Natural killer cell treated with Interleukin-12 subunit alpha and Interleukin-12 subunit beta and Interleukin-15 and Interleukin-18, amount 100 ng/mL, for 72 hours (primary cell): ENCODE measurements around the gene DSC3. TPM values are rescaled to one million over a fixed set of nuclear protein-coding genes. Genes with fewer than 3 reads are reported as not detected.

Experiments used
- ATAC-seq, 2 donors: fragments of 150-1000 bp; cut with Tn5 transposase in 1 of 2; sonication (Bioruptor Pico), chemical (Tn5 transposase) in 1 of 2; 2 replicates each; pipeline ENCODE4 v1.10.0; 2021
- DNase-seq: peaks from one replicate; pipeline ENCODE4 v3.0.0; 2022; ENCODE audit warnings: low spot score
- H3K27ac Mint-ChIP-seq, 2 donors: 1 replicate in 1 of 2; 2 replicates in 1 of 2; pipeline ENCODE4 v1.8.0; 2022; ENCODE audit warnings: mixed read lengths in 2 of 2, mild to moderate bottlenecking in 1 of 2, moderate library complexity in 1 of 2
- H3K27me3 Mint-ChIP-seq, 2 donors: 1 replicate in 1 of 2; 2 replicates in 1 of 2; pipeline ENCODE4 v1.8.0; 2022; ENCODE audit warnings: mixed read lengths in 2 of 2
- H3K36me3 Mint-ChIP-seq: one replicate; pipeline ENCODE4 v1.8.0; 2022; ENCODE audit warnings: mixed read lengths
- H3K4me1 Mint-ChIP-seq, 2 donors: 1 replicate in 1 of 2; 2 replicates in 1 of 2; pipeline ENCODE4 v1.8.0; 2022; ENCODE audit warnings: low read depth in 2 of 2, mixed read lengths in 2 of 2, mild to moderate bottlenecking in 1 of 2
- H3K4me3 Mint-ChIP-seq: one replicate; pipeline ENCODE4 v1.8.0; 2022; ENCODE audit warnings: mixed read lengths
- H3K9me3 Mint-ChIP-seq: 2 replicates; pipeline ENCODE4 v1.8.0; 2022; ENCODE audit warnings: mixed read lengths
- total RNA-seq, 2 donors: library from RNA; stranded (reverse); gene quantifications; one replicate each; pipeline ENCODE4 v1.2.3, GENCODE V29; 2022

DSC3 gene
- not detected for total RNA-seq

DNA sequence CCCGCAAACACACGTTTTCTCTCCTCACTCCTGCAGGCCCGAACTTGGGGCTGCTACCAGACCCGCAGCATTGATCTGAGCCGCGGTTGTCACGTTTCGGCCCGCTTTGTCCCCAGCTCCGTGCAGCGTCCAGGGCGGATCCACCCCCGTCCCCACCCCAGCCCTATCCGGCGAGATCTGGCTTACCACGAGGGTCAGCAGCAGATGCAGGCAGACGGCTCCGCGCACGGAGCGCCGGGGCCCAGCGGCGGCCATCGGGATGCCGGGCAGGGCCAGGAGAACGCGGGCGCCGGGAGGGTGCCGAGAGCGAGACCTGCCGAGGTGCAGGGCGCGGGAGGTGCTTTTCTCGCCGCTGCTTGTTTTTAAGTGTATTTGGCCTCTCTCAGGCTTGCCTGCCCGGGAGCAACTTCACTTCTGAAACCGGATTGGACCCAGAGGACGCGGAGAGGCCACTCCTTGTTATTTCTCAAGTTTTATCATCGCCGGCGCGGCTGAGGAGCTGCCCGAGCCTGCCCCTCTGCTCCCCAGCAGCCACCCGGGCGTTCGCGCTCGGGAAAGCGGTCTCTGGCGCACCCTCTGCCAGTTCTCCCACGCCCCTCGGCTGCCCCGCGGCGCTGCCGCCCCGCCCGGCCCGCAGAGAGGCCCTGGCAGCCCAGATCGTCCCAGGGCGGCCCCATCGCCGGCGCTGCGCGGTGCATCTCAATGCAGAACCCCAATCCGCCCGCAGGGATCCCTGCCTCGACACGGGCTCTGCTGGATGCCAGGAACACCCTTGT, at the start of gene DSC3:
Gene DSC3, minus strand, starts transcription at position 337 of the 776 bp plus-strand sequence. Its CDS starts 82 bp downstream, at position 255.
- H3K27me3 Mint-ChIP-seq = peaks cover 20 to 21% of the 10 kb centered on the region in 2 donors
- H3K27ac Mint-ChIP-seq = no peak within 1 kb of the TSS
- DNase-seq (no peak), ATAC-seq (no peak)
- no peaks in the 10 kb centered on the region for H3K4me1 Mint-ChIP-seq
- H3K36me3 Mint-ChIP-seq = peaks cover 7% of the 10 kb centered on the region
- no peak within 1 kb of the TSS for H3K4me3 Mint-ChIP-seq
- H3K9me3 Mint-ChIP-seq = peaks cover 13% of the 10 kb centered on the region

DNA sequence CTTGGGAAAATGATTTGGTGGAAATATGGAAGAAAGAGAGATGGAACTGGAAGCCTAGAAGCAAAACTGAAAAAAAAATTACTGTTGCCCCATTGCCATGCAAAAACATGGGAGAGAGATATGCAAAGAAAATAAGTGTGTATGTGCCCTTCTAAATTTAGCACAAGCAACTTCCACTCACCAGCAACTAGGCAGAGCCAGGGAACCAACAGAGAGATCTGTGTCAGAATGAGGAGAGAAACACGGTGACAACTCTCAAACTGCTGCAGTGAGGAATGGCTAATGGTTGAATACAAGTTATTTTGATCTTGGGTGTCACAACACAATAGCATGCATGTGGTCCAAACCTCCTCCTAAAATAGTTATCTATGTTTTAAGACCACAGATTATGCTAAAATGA, 48.8 kb upstream of the DSC3 start:
- H3K4me3 Mint-ChIP-seq = no peak overlapping the region
- no peak overlapping the region for H3K27ac Mint-ChIP-seq
- no peaks in the 10 kb centered on the region for H3K4me1 Mint-ChIP-seq
- no peaks in the 10 kb centered on the region for H3K27me3 Mint-ChIP-seq
- ATAC-seq (no peak), DNase-seq (no peak)
- H3K9me3 Mint-ChIP-seq = peaks cover 13% of the 10 kb centered on the region
- peaks cover 5% of the 10 kb centered on the region for H3K36me3 Mint-ChIP-seq

- H3K27ac Mint-ChIP-seq = no peak overlapping the region
These were observed 46.0 kb upstream of the DSC3 start for GRCh38 chr18:31088532-31088931.

DNA sequence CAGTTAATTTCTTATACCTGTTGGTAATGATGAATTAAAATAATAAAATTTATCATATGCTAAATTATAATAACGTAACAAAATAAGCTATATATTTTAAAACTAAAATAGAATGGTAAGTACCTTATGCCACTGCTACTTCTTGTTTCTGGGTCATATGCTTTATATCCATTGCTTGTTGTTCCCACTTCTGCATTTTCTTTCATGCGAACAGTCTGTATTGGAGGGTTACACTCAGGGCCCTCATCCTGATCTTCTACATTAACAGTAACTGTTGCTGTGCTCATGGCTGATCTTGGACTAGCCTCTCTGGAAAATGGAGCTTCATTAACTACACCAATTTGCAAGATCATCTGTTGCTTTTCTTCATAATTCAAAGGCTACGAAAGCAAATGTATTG, 37.4 kb upstream of the DSC3 start:
- peaks cover 9% of the 10 kb centered on the region for H3K9me3 Mint-ChIP-seq
- DNase-seq (no peak), ATAC-seq (no peak)
- H3K4me1 Mint-ChIP-seq = no peaks in the 10 kb centered on the region
- H3K27me3 Mint-ChIP-seq = no peaks in the 10 kb centered on the region
- H3K27ac Mint-ChIP-seq = no peak overlapping the region
- peaks cover 2% of the 10 kb centered on the region for H3K36me3 Mint-ChIP-seq
- H3K4me3 Mint-ChIP-seq = no peak overlapping the region

More at GRCh38 chr18:31088532-31088931, 46.0 kb upstream of the DSC3 start:
- Mint-ChIP-seq H3K9me3 (peaks cover 2% of the 10 kb centered on the region), H3K27me3 (no peaks in the 10 kb centered on the region), H3K4me3 (no peak overlapping the region), H3K4me1 (no peaks in the 10 kb centered on the region), H3K36me3 (no peaks in the 10 kb centered on the region)
- DNase-seq (no peak), ATAC-seq (no peak)

DNA sequence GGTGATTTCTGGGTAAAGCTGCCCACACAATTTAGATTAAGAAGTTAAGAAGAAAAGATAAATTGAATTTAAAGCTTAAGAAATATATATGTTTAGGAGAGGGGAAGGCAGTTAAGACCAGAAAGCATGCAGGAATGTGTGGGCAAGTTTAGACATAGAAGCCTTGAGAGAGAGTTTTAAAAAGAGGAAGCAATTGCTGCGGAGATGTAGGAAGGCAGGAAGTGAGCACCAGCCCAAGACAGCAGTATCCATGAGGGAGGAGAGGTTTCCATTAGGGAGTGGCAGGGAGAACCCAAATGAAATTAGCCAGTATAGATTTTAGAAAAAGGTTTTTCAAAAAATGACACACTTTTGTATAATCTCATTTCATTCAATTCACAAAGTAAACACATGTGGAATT, 35.3 kb upstream of the DSC3 start:
- H3K36me3 Mint-ChIP-seq = peaks cover 5% of the 10 kb centered on the region
- H3K27ac Mint-ChIP-seq = no peak overlapping the region
- peaks cover 9% of the 10 kb centered on the region for H3K9me3 Mint-ChIP-seq
- no peak for ATAC-seq
- no peak overlapping the region for H3K4me3 Mint-ChIP-seq
- no peak for DNase-seq
- no peaks in the 10 kb centered on the region for H3K4me1 Mint-ChIP-seq
- no peaks in the 10 kb centered on the region for H3K27me3 Mint-ChIP-seq

DNA sequence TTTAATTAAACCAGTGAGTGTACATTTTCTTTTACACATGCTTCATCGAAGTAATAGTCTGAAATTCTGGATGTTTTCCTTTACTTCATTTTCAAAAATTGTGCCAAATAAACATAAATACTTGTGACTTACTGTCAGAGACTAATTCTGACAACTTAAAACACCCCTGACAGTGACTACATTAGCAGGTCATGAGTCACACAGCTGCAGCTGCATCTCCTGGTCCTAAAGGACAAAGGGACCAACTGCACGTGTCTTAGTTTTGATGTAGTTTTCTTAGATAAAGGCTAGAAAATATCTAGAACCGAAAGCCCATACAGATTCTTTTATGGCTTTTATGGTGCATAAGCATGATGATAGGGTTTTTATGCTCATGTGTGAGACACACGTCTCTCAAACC, 29.6 kb upstream of the DSC3 start:
- Mint-ChIP-seq H3K4me1 (no peaks in the 10 kb centered on the region), H3K27ac (no peak overlapping the region), H3K27me3 (no peaks in the 10 kb centered on the region), H3K4me3 (no peak overlapping the region), H3K36me3 (peaks cover 5% of the 10 kb centered on the region), H3K9me3 (peaks cover 4% of the 10 kb centered on the region)
- DNase-seq (no peak), ATAC-seq (no peak)

DNA sequence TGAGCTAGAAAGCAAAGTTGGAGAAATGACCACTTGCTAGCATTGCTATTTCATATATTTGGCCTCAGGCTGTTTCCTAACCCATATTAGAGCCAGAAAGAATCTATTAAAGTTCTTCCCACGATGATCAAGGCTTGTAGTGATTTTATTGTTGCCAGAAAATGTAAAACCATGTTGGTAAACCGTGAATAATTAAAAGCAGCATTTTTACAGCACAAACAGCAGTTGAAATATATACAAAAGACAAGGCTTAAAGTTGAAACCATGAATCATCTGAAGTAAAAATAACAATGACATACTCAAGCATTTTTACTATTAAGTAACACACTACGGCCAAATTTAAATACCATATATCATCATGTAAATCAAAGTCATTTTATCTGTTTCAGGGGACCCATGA, 27.7 kb upstream of the DSC3 start:
- Mint-ChIP-seq H3K9me3 (no peaks in the 10 kb centered on the region), H3K27ac (no peak overlapping the region), H3K4me1 (no peaks in the 10 kb centered on the region), H3K4me3 (no peak overlapping the region), H3K36me3 (peaks cover 5% of the 10 kb centered on the region), H3K27me3 (no peaks in the 10 kb centered on the region)
- no peak for ATAC-seq
- no peak for DNase-seq

- Mint-ChIP-seq H3K9me3 (peaks cover 5% of the 10 kb centered on the region), H3K27me3 (no peaks in the 10 kb centered on the region)
- no peak for ATAC-seq
These were observed 23.7 kb upstream of the DSC3 start for GRCh38 chr18:31066266-31066665.

DNA sequence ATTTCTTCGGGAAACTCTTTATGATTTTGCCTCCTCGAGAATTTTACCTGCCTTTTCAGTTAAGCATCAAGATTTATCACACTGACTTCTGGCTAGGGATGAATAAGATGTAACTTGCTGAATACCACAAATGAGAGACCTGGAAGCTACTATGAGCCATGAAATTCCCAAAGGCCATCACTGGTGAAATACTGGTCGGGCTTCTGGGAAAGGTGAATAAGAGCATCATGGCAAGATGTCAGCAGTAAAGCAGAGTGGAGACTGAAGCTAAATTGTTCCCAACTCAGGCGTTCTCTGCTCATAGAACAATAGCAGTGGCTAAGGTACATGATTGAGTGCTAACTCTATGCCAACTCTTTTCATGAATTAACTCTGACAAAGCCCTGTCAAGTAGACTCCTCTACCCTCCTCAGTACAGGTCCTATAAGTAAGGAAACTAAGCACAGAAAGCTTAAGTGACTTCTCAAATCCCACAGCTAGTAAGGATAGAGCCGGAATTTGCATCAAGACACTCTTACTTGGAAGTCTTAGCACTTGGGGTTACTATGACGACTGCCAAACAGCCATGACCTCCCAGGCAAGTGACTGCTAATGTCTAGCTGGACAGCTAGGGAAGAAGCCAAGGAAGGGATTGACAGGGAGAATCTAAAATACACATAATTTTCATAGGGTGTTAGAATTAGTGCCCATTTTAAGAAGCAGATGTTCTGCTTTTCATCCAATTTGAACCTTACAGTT, 22.7 kb upstream of the DSC3 start:
- ATAC-seq (no peak), DNase-seq (no peak)
- no peaks in the 10 kb centered on the region for H3K4me1 Mint-ChIP-seq
- peaks cover 5% of the 10 kb centered on the region for H3K9me3 Mint-ChIP-seq
- no peaks in the 10 kb centered on the region for H3K36me3 Mint-ChIP-seq
- H3K4me3 Mint-ChIP-seq = no peak overlapping the region
- no peak overlapping the region for H3K27ac Mint-ChIP-seq
- no peaks in the 10 kb centered on the region for H3K27me3 Mint-ChIP-seq

More at GRCh38 chr18:31066266-31066665, 23.7 kb upstream of the DSC3 start:
- no peak overlapping the region for H3K4me3 Mint-ChIP-seq
- no peaks in the 10 kb centered on the region for H3K4me1 Mint-ChIP-seq
- H3K27ac Mint-ChIP-seq = no peak overlapping the region
- H3K36me3 Mint-ChIP-seq = no peaks in the 10 kb centered on the region
- no peak for DNase-seq

GRCh38 chr18:31064130-31064529, 21.6 kb upstream of the DSC3 start:
- no peak for ATAC-seq
- peaks cover 5% of the 10 kb centered on the region for H3K9me3 Mint-ChIP-seq
- no peak overlapping the region for H3K27ac Mint-ChIP-seq
- H3K36me3 Mint-ChIP-seq = no peaks in the 10 kb centered on the region
- no peak overlapping the region for H3K4me3 Mint-ChIP-seq
- H3K27me3 Mint-ChIP-seq = no peaks in the 10 kb centered on the region
- H3K4me1 Mint-ChIP-seq = no peaks in the 10 kb centered on the region
- no peak for DNase-seq

- Mint-ChIP-seq H3K9me3 (peaks cover 5% of the 10 kb centered on the region), H3K4me3 (no peak overlapping the region), H3K27ac (no peak overlapping the region), H3K4me1 (no peaks in the 10 kb centered on the region), H3K36me3 (no peaks in the 10 kb centered on the region), H3K27me3 (no peaks in the 10 kb centered on the region)
- DNase-seq (no peak), ATAC-seq (no peak)
These were observed 19.4 kb upstream of the DSC3 start for GRCh38 chr18:31061945-31062344.

DNA sequence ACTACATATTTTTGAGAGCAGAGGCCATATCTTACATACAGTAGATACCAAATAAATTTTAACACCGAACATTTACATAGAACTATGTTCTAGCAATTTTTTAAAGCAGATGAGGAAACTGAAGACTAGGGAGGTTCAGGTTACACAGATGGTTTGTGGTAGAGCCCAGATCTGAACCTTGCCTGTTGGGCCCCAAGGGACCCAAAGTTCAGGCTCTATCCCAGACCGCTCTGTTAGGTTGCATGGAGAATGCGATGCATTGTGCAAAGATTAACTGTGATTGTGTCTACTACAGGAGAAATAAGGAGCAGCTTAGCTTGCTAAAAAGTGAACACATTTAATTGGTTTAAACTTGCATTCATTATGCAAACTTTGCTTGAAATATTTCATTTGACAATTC, 16.4 kb upstream of the DSC3 start:
- no peak overlapping the region for H3K27ac Mint-ChIP-seq
- H3K4me1 Mint-ChIP-seq = no peaks in the 10 kb centered on the region
- ATAC-seq = no peak
- no peak for DNase-seq
- peaks cover 7% of the 10 kb centered on the region for H3K9me3 Mint-ChIP-seq
- H3K27me3 Mint-ChIP-seq = no peaks in the 10 kb centered on the region
- H3K36me3 Mint-ChIP-seq = no peaks in the 10 kb centered on the region
- H3K4me3 Mint-ChIP-seq = no peak overlapping the region

- no peak for DNase-seq
- Mint-ChIP-seq H3K9me3 (peaks cover 10% of the 10 kb centered on the region), H3K4me3 (no peak overlapping the region), H3K27me3 (no peaks in the 10 kb centered on the region), H3K4me1 (no peaks in the 10 kb centered on the region), H3K36me3 (peaks cover 1% of the 10 kb centered on the region), H3K27ac (no peak overlapping the region)
- ATAC-seq = no peak
These were observed 15.4 kb upstream of the DSC3 start for GRCh38 chr18:31057917-31058316.

DNA sequence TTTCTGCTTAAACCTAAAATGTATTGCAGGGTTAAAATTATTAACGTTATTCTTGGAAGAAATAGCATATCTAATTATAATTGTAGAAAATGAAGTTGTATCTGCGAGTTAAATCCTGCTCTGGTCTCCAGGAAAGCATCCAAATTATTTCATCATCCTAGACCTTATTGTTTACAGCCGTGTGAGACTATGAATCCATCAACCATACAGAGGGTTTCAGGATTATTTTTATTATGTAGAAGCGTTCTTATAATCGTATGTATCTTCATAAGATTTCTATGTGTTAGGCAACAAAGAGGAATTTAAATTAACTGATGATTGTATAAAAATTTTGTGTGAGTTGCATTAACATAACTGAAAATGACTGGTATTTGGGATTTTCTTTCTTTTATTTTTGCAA, 14.5 kb upstream of the DSC3 start:
- no peak overlapping the region for H3K27ac Mint-ChIP-seq
- no peaks in the 10 kb centered on the region for H3K4me1 Mint-ChIP-seq
- H3K9me3 Mint-ChIP-seq = peaks cover 15% of the 10 kb centered on the region
- no peak overlapping the region for H3K4me3 Mint-ChIP-seq
- H3K36me3 Mint-ChIP-seq = peaks cover 6% of the 10 kb centered on the region
- DNase-seq (no peak), ATAC-seq (no peak)
- no peaks in the 10 kb centered on the region for H3K27me3 Mint-ChIP-seq
